GM19397 (cell line): ENCODE measurements around the gene TUBGCP2.
"Not testable (repeated sequence)": the region's sequence is repeated elsewhere in the genome, so short reads cannot be mapped to it uniquely, and the experiment has no call there.

Source experiments
- ATAC-seq: cut with Tn5 transposase; IDR thresholded peaks from one replicate; pipeline ENCODE4 v1.9.1; 2021; ENCODE audit warnings: mild to moderate bottlenecking, moderate library complexity; ENCODE audit not compliant: unreplicated experiment

Gene TUBGCP2

DNA sequence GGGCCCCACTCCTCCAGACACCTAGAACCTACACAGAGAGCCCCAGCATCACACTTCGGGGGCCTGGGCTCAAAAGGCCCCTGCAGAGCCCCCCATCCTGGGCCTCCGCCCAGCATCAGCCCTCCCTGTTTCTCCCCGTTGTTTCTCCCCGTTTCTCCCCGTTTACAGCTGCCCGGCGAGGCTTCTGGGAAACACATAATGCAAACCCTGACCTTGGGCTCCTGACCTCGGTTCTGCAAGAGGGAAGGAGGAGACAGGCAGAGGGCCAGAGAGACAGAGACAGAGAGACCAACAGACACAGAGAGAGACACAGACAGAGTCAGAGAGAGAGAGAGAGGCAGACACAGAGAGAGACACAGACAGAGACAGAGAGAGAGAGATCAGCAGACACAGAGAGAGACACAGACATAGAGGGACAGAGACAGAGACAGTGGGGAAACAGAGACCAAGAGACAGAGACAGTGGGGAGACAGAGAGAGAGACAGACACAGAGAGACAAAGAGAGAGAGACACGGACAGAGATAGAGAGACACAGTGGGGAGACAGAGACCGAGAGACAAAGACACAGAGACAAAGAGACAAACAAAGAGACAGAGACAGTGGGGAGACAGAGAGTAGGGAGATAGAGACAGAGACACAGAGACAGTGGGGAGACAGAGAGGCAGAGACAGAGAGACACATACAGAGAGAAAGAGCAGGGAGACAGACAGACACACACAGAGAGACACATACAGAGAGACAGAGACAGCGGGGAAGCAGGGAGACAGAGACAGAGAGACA lies 58.5 kb downstream of the TUBGCP2 start:
- no peak for ATAC-seq

DNA sequence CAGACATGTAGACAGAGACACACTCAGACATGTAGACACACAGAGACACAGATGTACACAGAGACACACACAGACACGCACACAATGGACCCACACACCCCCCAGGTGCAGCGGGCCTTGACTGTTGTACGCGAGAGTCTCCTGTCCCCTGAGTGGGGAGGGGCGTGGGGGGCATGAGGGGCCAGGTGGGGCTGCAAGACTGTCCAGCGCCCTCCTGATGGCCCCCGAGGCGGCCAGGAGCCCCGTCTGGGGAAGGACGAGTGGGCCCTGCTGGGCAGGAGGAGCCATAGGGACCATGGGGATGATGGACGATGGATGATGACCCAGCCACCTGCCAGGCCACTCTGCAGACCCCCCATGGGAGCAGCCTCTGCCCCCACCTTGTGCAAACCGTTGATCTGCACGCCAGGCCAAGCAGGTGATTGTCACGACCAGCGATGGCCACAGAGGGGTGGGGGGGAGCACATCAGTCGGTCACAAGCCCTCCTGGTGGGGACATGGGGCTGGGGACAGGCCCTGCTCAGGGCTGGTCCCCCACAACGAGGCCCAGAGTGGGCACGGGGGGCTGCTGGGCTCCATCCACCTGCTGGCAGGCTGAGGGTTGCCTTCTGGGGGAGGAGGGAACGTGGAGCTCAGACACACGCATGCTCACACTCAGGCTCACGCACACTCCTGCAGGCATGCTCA lies 59.4 kb downstream of the TUBGCP2 start:
- ATAC-seq, result no peak

DNA sequence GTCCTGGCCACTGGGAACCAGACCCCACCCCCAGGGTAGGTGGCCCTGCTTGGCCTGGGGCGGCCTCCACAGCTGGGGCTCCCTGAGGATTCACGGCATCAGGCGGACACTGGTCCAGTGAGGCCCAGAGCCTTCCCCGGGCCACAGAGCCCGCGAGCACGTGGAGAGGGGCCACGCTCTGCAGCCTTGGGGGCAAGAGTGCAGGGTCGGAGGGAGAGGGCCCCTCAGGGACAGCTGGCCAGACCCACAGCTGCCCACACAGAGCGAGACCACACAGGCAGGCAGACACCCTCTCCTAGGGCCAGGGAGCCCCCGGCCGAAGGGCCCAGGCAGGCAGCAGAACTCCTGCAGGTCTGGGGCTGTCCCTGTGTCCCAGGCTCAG lies 60.3 kb downstream of the TUBGCP2 start:
- ATAC-seq, result no peak

- no peak for ATAC-seq
Observed at GRCh38 chr10:133247681-133248333, 60.9 kb downstream of the TUBGCP2 start.

GRCh38 chr10:133246236-133246626 lies 62.4 kb downstream of the TUBGCP2 start:
- ATAC-seq, result no peak

DNA sequence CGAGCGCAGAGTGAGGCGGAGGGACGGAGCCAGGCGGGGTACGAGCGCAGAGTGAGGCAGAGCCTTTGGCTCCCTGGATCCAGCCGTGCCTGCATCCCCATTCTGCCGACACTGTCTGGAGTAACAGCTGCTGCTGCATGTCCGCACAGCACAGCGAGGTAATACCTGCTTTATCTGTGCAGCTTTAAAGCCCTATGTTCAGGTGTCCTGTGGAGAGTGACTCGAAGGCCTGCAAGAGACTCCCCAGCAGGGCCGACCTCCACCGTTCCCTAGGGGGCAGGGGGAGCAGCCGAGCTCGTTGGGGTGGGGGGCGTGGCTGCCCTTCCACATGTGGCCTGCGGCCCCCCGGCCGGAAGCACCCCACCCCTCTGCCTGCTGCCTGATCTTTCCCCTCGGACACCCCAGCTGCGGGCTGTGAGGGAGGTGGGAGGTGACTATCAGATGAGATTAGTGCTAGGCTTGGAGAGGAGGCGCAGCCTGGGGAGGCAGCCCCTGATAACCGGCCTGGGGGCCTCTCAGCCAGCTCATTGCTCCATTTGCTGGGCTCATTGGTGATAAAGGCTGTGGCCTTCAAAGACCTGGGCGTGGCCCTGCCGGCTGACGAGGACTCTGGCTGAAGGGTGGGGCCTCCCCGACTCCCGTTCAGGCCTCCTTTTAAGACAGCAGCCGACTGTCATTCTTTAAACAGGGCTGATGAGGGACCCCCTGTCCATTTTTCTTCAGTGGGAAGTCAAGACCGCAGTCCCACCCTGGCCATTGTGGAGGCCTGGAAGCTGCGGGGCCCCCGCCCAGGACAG lies 63.0 kb downstream of the TUBGCP2 start:
- ATAC-seq, result no peak

DNA sequence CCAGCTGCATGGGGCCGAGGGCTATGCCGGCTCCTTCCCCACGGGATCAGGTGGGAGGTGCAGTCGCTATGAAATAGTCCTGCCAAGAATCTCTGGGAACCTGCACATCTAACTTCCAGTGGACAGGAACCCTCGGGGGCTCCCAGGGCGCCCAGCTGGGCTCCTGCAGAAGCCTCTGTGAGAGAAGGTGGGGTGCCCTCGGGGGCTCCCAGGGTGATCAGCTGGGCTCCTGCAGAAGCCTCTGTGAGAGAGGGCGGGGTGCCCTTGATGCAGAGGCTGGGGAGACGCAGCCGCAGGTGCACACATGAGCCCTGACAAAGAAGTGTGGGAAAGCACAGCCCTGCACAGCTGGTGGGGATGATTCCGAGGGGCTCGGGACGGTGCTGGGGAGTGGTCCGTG lies 65.1 kb downstream of the TUBGCP2 start:
- no peak for ATAC-seq

DNA sequence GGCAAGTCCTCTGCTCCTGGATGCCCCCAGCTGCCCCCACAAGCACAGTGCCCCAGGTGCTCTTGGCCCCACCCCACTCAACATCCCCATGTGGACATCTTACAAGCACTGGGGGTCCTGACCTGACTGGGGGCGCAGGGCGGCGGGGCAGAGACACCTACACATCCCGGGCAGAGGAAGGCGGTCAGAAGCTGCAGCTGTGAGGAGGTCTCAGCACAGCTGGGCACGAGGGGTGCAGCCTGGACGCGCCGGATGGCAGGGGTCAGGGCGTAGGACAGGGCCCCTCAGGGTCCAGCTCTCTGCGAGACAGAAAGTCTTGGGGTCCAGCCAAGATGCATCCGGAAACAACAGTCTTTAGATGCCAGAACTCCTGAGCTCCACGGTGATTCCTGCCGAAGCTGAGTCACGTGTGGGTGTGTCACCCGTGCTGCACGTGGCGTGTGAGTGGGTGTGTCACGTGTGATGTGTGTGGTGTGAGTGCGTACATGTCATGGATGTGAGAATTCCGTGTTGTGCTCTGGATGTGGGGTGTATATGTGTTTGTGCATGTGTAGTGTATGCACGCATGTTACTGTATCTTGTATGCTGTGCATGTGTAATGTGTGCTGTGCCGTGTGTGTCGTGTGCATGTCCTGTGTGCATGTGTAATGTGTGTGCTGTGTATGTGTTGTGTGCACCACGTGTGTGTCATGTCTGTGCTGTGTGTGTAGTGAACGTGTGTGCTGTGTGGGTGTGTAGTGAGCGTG lies 65.9 kb downstream of the TUBGCP2 start:
- no peak for ATAC-seq

DNA sequence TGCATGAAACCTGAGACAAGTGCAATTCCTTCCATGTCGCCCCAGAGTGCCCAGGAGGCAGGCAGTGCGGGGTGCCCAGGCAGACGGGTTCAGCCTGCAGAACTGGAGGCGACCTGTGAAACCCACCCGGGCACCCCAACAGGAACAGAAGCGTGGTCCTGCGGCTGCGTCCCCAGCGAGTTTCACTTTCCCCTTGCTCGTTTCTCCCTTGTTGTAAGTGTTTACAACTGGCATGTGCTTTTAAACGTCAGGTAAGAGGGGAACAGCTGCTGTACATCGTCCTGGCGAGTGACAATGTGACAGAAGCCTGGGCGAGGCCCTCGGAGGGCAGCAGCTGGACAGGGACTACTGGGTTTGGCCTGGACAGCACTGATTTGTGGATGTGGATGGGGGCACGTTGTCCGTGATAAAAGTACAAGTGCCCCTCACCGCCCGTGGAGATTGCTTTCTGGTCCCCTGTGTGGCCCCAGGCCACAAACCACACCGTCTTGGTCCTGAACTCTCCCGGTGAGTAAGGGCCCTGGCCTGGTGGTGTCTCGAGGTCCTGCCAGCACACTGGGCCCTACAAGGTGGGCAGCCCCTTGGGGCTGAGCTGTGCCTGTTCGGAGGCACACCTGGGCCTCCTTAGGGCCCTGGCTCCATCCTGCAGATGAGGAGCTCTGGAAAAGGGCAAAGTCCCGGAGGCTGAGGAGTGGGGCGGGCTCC lies 67.0 kb downstream of the TUBGCP2 start:
- no peak for ATAC-seq

DNA sequence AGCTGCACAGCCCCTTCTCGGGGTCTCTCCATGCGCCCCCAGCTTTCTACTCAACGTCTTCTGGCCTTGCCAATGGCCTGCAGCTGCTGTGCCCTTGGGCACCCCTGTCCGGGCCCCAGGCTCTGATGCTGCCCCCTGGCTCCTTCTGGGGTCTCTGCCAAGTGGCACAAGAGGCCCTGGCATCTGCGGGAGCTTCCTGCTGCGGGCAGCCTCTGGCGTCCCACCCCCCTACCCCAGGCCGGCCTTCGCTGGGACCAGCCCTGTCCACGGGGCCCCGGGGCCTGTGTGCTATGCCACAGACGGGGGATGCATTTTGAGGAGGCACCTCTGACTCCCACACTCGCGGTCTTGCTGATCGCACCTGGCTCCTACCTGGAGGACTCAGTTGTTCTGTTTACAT lies 68.7 kb downstream of the TUBGCP2 start:
- ATAC-seq, result no peak

DNA sequence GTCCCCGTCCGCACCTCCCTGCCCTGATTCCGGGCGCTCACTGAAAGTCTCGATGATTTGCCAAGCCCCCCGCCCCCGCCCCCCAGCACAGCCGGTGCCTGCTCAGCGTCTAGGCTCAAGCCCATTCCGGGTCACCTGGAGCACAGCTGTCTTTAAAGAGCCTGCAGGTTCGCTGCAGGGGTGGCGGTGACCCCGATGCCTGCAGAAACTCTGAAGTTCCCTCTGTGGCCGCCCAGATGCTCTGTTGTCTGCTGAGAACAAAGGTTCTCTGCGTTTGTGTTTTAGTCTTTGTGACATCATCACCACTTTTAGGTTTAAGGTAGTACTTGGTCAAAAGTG lies 70.2 kb downstream of the TUBGCP2 start:
- no peak for ATAC-seq

GRCh38 chr10:133237588-133238465 lies 70.8 kb downstream of the TUBGCP2 start, which contains the start of gene VENTX:
TSS of gene VENTX (plus strand) at chr10:133237855. CDS start at chr10:133237915, 60 bp downstream.
- no peak for ATAC-seq

DNA sequence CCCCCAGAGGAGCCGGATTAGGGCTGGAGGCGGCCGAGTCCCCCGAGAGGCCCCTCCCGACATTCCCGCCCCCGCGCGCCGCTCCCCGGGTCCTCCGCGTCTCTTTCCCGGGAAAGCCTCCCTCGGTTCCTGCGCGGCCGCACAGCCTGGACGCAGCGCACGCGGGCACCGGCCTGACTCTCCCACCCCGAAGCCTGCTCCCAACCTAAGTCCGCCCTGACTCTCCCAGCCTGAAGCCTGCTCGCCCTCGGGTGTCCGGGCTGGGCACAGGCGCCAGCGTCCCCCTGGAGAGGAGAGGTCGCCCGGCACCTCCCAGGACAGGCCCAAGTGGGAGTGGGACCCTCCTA lies 71.5 kb downstream of the TUBGCP2 start:
- ATAC-seq, result no peak

DNA sequence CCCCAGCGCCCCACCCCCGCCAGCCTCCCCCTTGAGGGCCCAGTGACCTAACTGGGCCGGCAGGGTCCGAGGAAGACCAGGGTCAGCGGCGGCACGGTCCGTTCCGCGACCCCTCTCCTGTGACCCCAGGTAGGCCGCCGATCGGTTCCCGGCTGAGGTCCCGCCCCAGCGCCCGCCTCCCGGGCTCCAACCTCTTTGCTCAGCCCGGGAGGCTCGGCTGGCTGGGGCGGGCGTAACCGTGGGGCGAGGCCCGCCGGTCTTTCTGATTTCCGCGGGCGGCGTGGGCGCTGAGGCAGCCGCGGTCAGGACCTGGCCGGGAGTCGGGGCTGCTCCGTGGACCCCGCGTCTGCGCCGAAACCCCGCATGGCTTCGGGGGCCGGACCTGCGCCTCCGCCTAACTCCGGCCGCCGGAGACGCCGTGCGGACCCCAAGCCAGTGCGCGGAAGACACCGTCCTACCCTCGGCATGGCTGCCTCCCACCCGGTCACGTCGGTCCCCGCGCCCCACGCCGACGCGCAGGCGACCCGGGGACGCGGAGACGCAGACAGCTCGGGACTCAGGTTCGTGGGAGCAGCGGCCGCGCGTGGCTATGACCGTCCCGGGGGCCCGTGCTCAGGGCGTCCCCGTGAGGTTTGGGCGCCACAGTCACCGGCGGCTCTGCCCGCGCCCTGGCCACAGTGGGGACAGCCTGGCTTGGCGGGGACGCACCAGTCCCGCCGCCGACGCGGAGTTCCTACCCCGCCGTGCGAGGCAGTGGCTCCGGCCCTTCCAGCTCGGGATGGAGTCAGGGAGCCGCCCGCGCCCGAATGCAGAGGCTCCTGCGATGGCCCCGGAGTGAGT lies 72.1 kb downstream of the TUBGCP2 start:
- no peak for ATAC-seq

DNA sequence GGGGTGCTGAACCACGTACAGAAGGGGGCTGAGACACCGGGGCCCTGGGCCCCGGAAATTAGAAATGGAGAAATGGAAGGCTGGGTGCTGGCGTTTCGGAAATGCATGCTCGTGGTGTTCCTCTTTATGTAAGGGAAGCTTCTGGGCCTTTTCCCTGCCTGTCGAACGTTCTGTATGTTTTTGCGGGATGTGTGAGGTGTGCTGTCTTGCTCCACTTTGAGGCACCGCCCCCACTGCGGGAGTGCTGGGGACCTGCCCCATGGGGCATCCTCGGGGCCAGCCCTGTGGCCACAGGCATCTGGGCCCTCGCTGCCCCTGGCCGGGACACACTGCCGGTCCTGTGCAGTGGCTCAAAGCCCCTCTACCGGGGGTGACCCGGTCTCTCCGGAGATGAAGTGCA lies 72.7 kb downstream of the TUBGCP2 start:
- ATAC-seq, result no peak

DNA sequence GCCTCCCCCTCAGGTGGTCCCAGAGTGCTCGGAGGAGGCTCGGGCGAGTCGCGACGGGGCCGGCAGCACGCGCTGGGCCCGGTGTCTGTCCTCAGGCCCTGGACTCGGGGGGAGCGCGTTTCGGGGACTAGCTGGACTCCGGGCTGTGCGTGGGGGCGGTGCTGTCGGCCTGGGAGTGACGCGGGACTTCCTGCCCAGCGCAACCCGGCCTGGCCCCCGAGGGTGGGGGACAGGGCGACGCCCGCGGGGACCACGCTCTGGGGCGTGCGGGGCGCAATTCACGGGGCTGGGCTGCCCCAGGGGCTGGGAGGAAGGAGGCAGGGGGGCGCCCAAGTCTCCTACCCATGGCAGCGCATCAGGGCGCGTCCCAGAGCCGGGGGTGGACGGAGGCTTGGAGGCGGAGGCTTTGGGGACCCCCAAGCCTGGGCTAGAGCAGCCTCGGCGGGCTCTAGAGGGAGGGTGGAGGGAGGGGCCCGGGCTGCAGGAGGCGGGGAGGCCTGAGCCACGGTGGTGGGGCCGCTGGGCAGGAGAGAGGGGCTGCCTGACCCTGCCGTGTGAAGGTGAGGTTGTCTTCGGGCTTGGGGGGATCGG lies 73.3 kb downstream of the TUBGCP2 start:
- ATAC-seq, result no peak

DNA sequence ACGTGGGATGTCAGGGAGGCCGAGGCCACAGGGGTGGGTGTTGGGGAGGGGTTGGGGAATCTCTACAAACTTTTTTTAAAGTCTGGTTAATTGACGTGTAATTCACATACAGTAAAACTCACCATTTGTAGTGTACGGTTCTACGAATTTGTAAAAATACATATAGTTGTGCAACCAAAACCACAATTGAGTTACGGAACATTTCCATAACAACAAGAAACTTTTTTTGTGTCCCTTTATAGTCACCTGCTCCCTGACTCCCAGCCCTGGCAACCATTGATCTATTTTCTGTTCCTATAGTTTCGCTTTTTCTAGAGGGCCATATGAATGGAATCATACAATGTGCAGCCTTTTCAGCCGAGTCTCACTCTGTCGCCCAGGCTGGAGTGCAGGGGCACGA lies 73.9 kb downstream of the TUBGCP2 start:
- not testable (repeated sequence) for ATAC-seq
